H9 (cell line): ENCODE measurements around the gene NTRK2. TPM values are rescaled to one million over a fixed set of nuclear protein-coding genes. Genes with fewer than 3 reads are reported as not detected.

Experiments used
- DNase-seq: peaks from one replicate; pipeline ENCODE4 v3.0.0-alpha.2; 2017
- H2AFZ ChIP-seq: one replicate; pipeline ENCODE4 v1.6.1; 2013; ENCODE audit warnings: mild to moderate bottlenecking, low read length, control low read depth, moderate library complexity
- H2AK5ac ChIP-seq: 2 replicates; pipeline ENCODE4 v1.6.1; 2013; ENCODE audit warnings: low read length, control low read depth, mixed read lengths; ENCODE audit not compliant: insufficient read length
- H2BK120ac ChIP-seq: one replicate; pipeline ENCODE4 v1.6.1; 2013; ENCODE audit warnings: low read depth, mild to moderate bottlenecking, low read length, control low read depth, inconsistent platforms; ENCODE audit not compliant: poor library complexity, severe bottlenecking
- H2BK12ac ChIP-seq: 2 replicates; pipeline ENCODE4 v1.6.1; 2013; ENCODE audit warnings: low read length, control low read depth, mixed read lengths, low read depth; ENCODE audit not compliant: insufficient read length
- H2BK15ac ChIP-seq: 2 replicates; pipeline ENCODE4 v1.6.1; 2013; ENCODE audit warnings: low read depth, low read length, control low read depth
- H2BK20ac ChIP-seq: one replicate; pipeline ENCODE4 v1.6.1; 2013; ENCODE audit warnings: low read depth, mild to moderate bottlenecking, low read length, control low read depth, inconsistent platforms; ENCODE audit not compliant: poor library complexity, severe bottlenecking
- H2BK5ac ChIP-seq: 2 replicates; pipeline ENCODE4 v1.6.1; 2013; ENCODE audit warnings: low read length, control low read depth, mixed read lengths; ENCODE audit not compliant: insufficient read length
- H3K14ac ChIP-seq: 2 replicates; pipeline ENCODE4 v1.6.1; 2013; ENCODE audit warnings: low read length, control low read depth; ENCODE audit not compliant: insufficient read depth
- H3K18ac ChIP-seq: 2 replicates; pipeline ENCODE4 v1.6.1; 2013; ENCODE audit warnings: low read depth, mild to moderate bottlenecking, mixed read lengths, low read length, control low read depth; ENCODE audit not compliant: insufficient read length
- H3K23ac ChIP-seq: 2 replicates; pipeline ENCODE4 v1.6.1; 2013; ENCODE audit warnings: low read length, control low read depth, mixed read lengths, low read depth; ENCODE audit not compliant: insufficient read length
- H3K23me2 ChIP-seq: 2 replicates; pipeline ENCODE4 v1.6.1; 2013; ENCODE audit warnings: low read depth, mild to moderate bottlenecking, mixed read lengths, low read length, control low read depth; ENCODE audit not compliant: insufficient read length, poor library complexity, severe bottlenecking
- H3K27ac ChIP-seq: 2 replicates; pipeline ENCODE4 v1.5.1; 2013; ENCODE audit warnings: low read length, control low read depth, mixed read lengths, low read depth; ENCODE audit not compliant: insufficient read length
- H3K27me3 ChIP-seq: 2 replicates; pipeline ENCODE4 v1.6.1; 2013; ENCODE audit warnings: low read length, control low read depth, inconsistent platforms; ENCODE audit not compliant: insufficient read depth
- H3K4ac ChIP-seq: 2 replicates; pipeline ENCODE4 v1.6.1; 2013; ENCODE audit warnings: low read depth, mild to moderate bottlenecking, control low read depth, inconsistent platforms, low read length, moderate library complexity
- H3K4me1 ChIP-seq: 2 replicates; pipeline ENCODE4 v1.6.1; 2013; ENCODE audit warnings: low read length, control low read depth, inconsistent platforms; ENCODE audit not compliant: insufficient read depth
- H3K4me2 ChIP-seq: 2 replicates; pipeline ENCODE4 v1.6.1; 2013; ENCODE audit warnings: low read length, control low read depth, mixed read lengths; ENCODE audit not compliant: insufficient read length, insufficient read depth
- H3K56ac ChIP-seq: 2 replicates; pipeline ENCODE4 v1.6.1; 2013; ENCODE audit warnings: low read depth, mild to moderate bottlenecking, mixed read lengths, low read length, control low read depth; ENCODE audit not compliant: insufficient read length
- H3K79me1 ChIP-seq: 2 replicates; pipeline ENCODE4 v1.6.1; 2013; ENCODE audit warnings: low read depth, mild to moderate bottlenecking, moderate library complexity, low read length, control low read depth, inconsistent platforms; ENCODE audit not compliant: insufficient read depth, poor library complexity, severe bottlenecking
- H3K79me2 ChIP-seq: 2 replicates; pipeline ENCODE4 v1.6.1; 2013; ENCODE audit warnings: low read length, control low read depth, inconsistent platforms; ENCODE audit not compliant: insufficient read depth
- H3K9ac ChIP-seq: 2 replicates; pipeline ENCODE4 v1.6.1; 2013; ENCODE audit warnings: low read length, control low read depth, mixed read lengths; ENCODE audit not compliant: insufficient read length; ENCODE audit errors: extremely low read depth
- H3K9me3 ChIP-seq: one replicate; pipeline ENCODE4 v1.6.1; 2013; ENCODE audit warnings: low read depth, low read length, inconsistent platforms; ENCODE audit not compliant: control insufficient read depth
- H3T11ph ChIP-seq: one replicate; pipeline ENCODE4 v1.6.1; 2013; ENCODE audit warnings: mild to moderate bottlenecking, low read length, control low read depth, inconsistent platforms
- H4K20me1 ChIP-seq: one replicate; pipeline ENCODE4 v1.6.1; 2013; ENCODE audit not compliant: control insufficient read depth, insufficient read length, insufficient read depth
- H4K5ac ChIP-seq: 2 replicates; pipeline ENCODE4 v1.6.1; 2013; ENCODE audit warnings: low read depth, mild to moderate bottlenecking, mixed read lengths, low read length, control low read depth; ENCODE audit not compliant: insufficient read length
- H4K8ac ChIP-seq: replicated peaks from 2 replicates; pipeline ENCODE4 v1.6.1; 2013; ENCODE audit warnings: low read length, control low read depth, mixed read lengths, low read depth; ENCODE audit not compliant: insufficient read length
- H4K91ac ChIP-seq: 2 replicates; pipeline ENCODE4 v1.6.1; 2013; ENCODE audit warnings: low read depth, mild to moderate bottlenecking, moderate library complexity, mixed read lengths, low read length, control low read depth; ENCODE audit not compliant: insufficient read length
- H3K27ac Mint-ChIP-seq, 3 experiments: 2 replicates in 2 of 3; 3 replicates in 1 of 3; pipeline ENCODE4 v1.8.0; 2020 to 2021; ENCODE audit warnings: mixed read lengths in 3 of 3, mild to moderate bottlenecking in 1 of 3, moderate library complexity in 1 of 3
- H3K27me3 Mint-ChIP-seq: 2 replicates; pipeline ENCODE4 v1.8.0; 2021; ENCODE audit warnings: low read depth, mild to moderate bottlenecking, moderate library complexity, mixed read lengths
- H3K36me3 Mint-ChIP-seq, 3 experiments: 2 replicates in 2 of 3; 3 replicates in 1 of 3; pipeline ENCODE4 v1.8.0; 2020 to 2021; ENCODE audit warnings: low read depth in 3 of 3, mixed read lengths in 3 of 3; ENCODE audit not compliant: insufficient read depth in 1 of 3
- H3K4me1 Mint-ChIP-seq, 2 experiments: 2 replicates each; pipeline ENCODE4 v1.8.0; 2020; ENCODE audit warnings: mixed read lengths in 2 of 2
- H3K4me3 Mint-ChIP-seq, 2 experiments: 2 replicates in 1 of 2; 3 replicates in 1 of 2; pipeline ENCODE4 v1.8.0; 2020 to 2021; ENCODE audit warnings: mild to moderate bottlenecking in 2 of 2, mixed read lengths in 2 of 2, moderate library complexity in 1 of 2
- H3K9me3 Mint-ChIP-seq, 2 experiments: 2 replicates in 1 of 2; 3 replicates in 1 of 2; pipeline ENCODE4 v1.8.0; 2020; ENCODE audit warnings: mild to moderate bottlenecking in 2 of 2, mixed read lengths in 2 of 2, moderate library complexity in 1 of 2
- CTCF ChIP-seq: fragments of 200-600 bp; sonication (generic); conservative IDR thresholded peaks from 3 replicates; pipeline ENCODE4 v1.8.0; 2021; ENCODE audit warnings: antibody characterized with exemption, mild to moderate bottlenecking
- WGBS: extraction: QIAGEN DNeasy Blood & Tissue Kit; methylation state at CpG from one replicate; pipeline ENCODE4 v1.1.7; 2013; ENCODE audit warnings: missing lambda C conversion rate, low lambda C conversion rate, mixed read lengths; ENCODE audit not compliant: insufficient read length; ENCODE audit errors: extremely low coverage; 5-methylcytosine and 5-hydroxymethylcytosine counted together
- total RNA-seq: library from RNA; stranded (reverse); gene quantifications from 2 replicates; pipeline ENCODE4 v1.2.1, GENCODE V29; 2021

NTRK2 gene
- total RNA-seq, 1 experiment from 2014 or later, result 0.02 TPM

- Mint-ChIP-seq H3K27ac (no peak overlapping the region), H3K27me3 (no peaks in the 10 kb centered on the region), H3K9me3 (no peaks in the 10 kb centered on the region), H3K4me3 (no peak overlapping the region), H3K36me3 (no peaks in the 10 kb centered on the region), H3K4me1 (peaks cover 34 to 36% of the 10 kb centered on the region in 2 experiments)
- H2BK5ac ChIP-seq, result no peak overlapping the region
- no peak overlapping the region for H3K4ac ChIP-seq
- no peak overlapping the region for H3T11ph ChIP-seq
- H3K9ac ChIP-seq, result no peak overlapping the region
- no peak overlapping the region for H2AK5ac ChIP-seq
- no peak for TF ChIP-seq CTCF
- H3K4me1 ChIP-seq, result no peaks in the 10 kb centered on the region; the same call in 1 of the 2 replicates
- no peak overlapping the region for H2BK20ac ChIP-seq
- H4K91ac ChIP-seq, result no peak overlapping the region
- no peaks in the 10 kb centered on the region for H3K79me2 ChIP-seq
- H3K27me3 ChIP-seq, result no peaks in the 10 kb centered on the region
- H3K56ac ChIP-seq, result no peak overlapping the region
- H4K20me1 ChIP-seq, result no peaks in the 10 kb centered on the region
- H4K5ac ChIP-seq, result no peak overlapping the region
- WGBS, result no CpG with 5 or more reads among the region's 5 CpGs
- H3K9me3 ChIP-seq, result no peaks in the 10 kb centered on the region
- H3K23ac ChIP-seq, result no peak overlapping the region
- DNase-seq, result no peak
- no peak overlapping the region for H4K8ac ChIP-seq
- no peaks in the 10 kb centered on the region for H3K23me2 ChIP-seq
- no peak overlapping the region for H2BK15ac ChIP-seq
- H3K18ac ChIP-seq, result no peak overlapping the region
- no peaks in the 10 kb centered on the region for H3K79me1 ChIP-seq
- H3K4me2 ChIP-seq, result no peak overlapping the region
- no peak overlapping the region for H3K14ac ChIP-seq
- H2AFZ ChIP-seq, result no peak overlapping the region
- H2BK12ac ChIP-seq, result no peak overlapping the region
- no peak overlapping the region for H3K27ac ChIP-seq
- H2BK120ac ChIP-seq, result no peak overlapping the region
These were observed 142.8 kb downstream of the NTRK2 start for GRCh38 chr9:84812355-84812754.
